ENCODE data around the gene EHD4.

Gene EHD4

GRCh38 chr15:41891226-41891625 is 81.1 kb downstream of the EHD4 start:
- DNase-seq (ENCODE audit: low read depth, low spot score) = no peak
- H3K4me3 ChIP-seq (ENCODE audit: low read depth, low read length) = no peak overlapping the region
- no peak for TF ChIP-seq CTCF (IDR thresholded peaks at IDR 0.05; ENCODE audit: low read depth, low read length)
- in situ Hi-C loops (cut with HindIII; ENCODE audit: low sequenced_read_pairs) = no loop called here

GRCh38 chr15:41890050-41890690 is 82.2 kb downstream of the EHD4 start:
- H3K4me3 ChIP-seq (ENCODE audit: low read depth, low read length) = no peak overlapping the region
- no peak for TF ChIP-seq CTCF (IDR thresholded peaks at IDR 0.05; ENCODE audit: low read depth, low read length)
- no peak for DNase-seq (ENCODE audit: low read depth, low spot score)
- in situ Hi-C loops (cut with HindIII; ENCODE audit: low sequenced_read_pairs) = no loop called here

GRCh38 chr15:41888662-41889253 is 83.6 kb downstream of the EHD4 start:
- no peak for TF ChIP-seq CTCF (IDR thresholded peaks at IDR 0.05; ENCODE audit: low read depth, low read length)
- in situ Hi-C loops (cut with HindIII; ENCODE audit: low sequenced_read_pairs) = no loop called here

GRCh38 chr15:41887893-41888292 is 84.5 kb downstream of the EHD4 start:
- in situ Hi-C loops (cut with HindIII; ENCODE audit: low sequenced_read_pairs) = no loop called here
- TF ChIP-seq CTCF (IDR thresholded peaks at IDR 0.05; ENCODE audit: low read depth, low read length) = no peak
- H3K4me3 ChIP-seq (ENCODE audit: low read depth, low read length) = no peak overlapping the region
- DNase-seq (ENCODE audit: low read depth, low spot score) = no peak

More at GRCh38 chr15:41888662-41889253, 83.6 kb downstream of the EHD4 start:
- no peak overlapping the region for H3K4me3 ChIP-seq (ENCODE audit: low read depth, low read length)
- DNase-seq (ENCODE audit: low read depth, low spot score) = no peak

- no peak for DNase-seq (ENCODE audit: low read depth, low spot score)
- no peak for TF ChIP-seq CTCF (IDR thresholded peaks at IDR 0.05; ENCODE audit: low read depth, low read length)
- in situ Hi-C loops (cut with HindIII; ENCODE audit: low sequenced_read_pairs) = no loop called here
- H3K4me3 ChIP-seq (ENCODE audit: low read depth, low read length) = no peak overlapping the region
Observed at GRCh38 chr15:41887161-41887560, 85.2 kb downstream of the EHD4 start.

GRCh38 chr15:41886741-41887140 is 85.6 kb downstream of the EHD4 start:
- no peak overlapping the region for H3K4me3 ChIP-seq (ENCODE audit: low read depth, low read length)
- no peak for DNase-seq (ENCODE audit: low read depth, low spot score)
- in situ Hi-C loops (cut with HindIII; ENCODE audit: low sequenced_read_pairs) = no loop called here
- TF ChIP-seq CTCF (IDR thresholded peaks at IDR 0.05; ENCODE audit: low read depth, low read length) = no peak
